ENCODE data around the gene TRMT2A.
A peak's percentile ranks its signal among the peaks of the same experiment; 100 is the strongest.
"Not testable (repeated sequence)": the region's sequence is repeated elsewhere in the genome, so short reads cannot be mapped to it uniquely, and the experiment has no call there.

Gene TRMT2A

DNA sequence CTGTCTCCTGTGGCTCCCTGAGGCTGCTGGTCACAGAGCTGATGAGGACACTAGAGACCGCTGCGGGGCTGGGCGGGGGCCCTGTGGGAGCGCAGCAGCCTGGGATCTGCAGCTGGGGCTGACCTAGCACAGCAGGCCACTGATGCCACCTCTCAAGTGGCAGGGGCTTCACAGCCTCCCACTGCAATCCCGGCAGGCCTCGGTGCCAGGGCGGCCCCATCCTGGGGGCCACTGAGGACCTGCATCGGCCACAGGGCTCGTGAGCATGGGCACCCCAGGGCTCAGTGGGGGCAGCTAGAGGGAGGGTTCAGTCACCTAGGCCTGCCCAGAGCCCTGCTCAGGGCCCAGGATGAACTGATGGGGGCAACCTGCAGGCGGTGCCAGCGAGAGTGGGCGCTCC, 48.4 kb upstream of the TRMT2A start:
- H3K27ac ChIP-seq (ENCODE audit: extremely low read depth, low read depth, low read length) = no peak overlapping the region
- no peak for TF ChIP-seq ZNF341 (tag by site-specific recombination; IDR thresholded peaks at IDR 0.05; ENCODE audit: low read depth)
- TF ChIP-seq ZFP3 (tag by site-specific recombination; IDR thresholded peaks at IDR 0.05; ENCODE audit: low read depth) = no peak
- no peak overlapping the region for H3K4me3 ChIP-seq (ENCODE audit: low read depth, low read length)
- POLR2A ChIA-PET = no interaction called here
- H3K36me3 ChIP-seq (ENCODE audit: control insufficient read depth in 2 of 2, insufficient read depth in 1 of 2, low read length in 2 of 2) = no peaks in the 10 kb centered on the region
- H3K4me1 ChIP-seq (ENCODE audit: control insufficient read depth, insufficient read depth, low read length) = no peaks in the 10 kb centered on the region
- CTCF ChIA-PET = no interaction called here
- no peaks in the 10 kb centered on the region for H3K9me3 ChIP-seq (ENCODE audit: control insufficient read depth, insufficient read depth, low read depth, low read length)

DNA sequence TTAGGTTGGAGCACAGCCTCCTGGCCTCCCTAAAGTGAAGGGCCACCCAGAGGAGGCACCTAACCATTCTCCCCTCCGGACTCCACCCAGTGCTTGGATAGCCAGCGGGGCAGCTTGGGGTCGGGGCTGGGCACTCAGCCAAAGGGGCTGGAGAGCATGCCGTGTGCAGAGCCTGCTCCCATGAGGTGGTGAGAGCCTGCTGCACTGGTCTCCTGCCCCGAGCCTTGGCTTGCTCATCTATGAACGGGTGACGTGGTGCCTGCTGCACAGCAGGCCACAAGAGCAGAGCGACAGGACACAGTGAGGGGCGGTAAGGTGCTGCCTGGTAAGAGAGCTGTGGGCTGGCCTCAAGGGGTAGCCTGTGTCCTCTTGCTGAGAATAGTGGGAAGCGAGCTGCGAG, 47.8 kb upstream of the TRMT2A start:
- no peaks in the 10 kb centered on the region for H3K4me1 ChIP-seq (ENCODE audit: control insufficient read depth, insufficient read depth, low read length)
- H3K9me3 ChIP-seq (ENCODE audit: control insufficient read depth, insufficient read depth, low read depth, low read length) = no peaks in the 10 kb centered on the region
- H3K4me3 ChIP-seq (ENCODE audit: low read depth, low read length) = no peak overlapping the region
- no peak overlapping the region for H3K27ac ChIP-seq (ENCODE audit: extremely low read depth, low read depth, low read length)
- CTCF ChIA-PET = no interaction called here
- POLR2A ChIA-PET = no interaction called here
- no peak for TF ChIP-seq ZNF404 (tag by site-specific recombination; IDR thresholded peaks at IDR 0.05)
- no peak for TF ChIP-seq ZNF391 (tag by site-specific recombination; IDR thresholded peaks at IDR 0.05; ENCODE audit: borderline replicate concordance, low read depth)
- TF ChIP-seq ZSCAN16 (tag by site-specific recombination; IDR thresholded peaks at IDR 0.05) = peak; percentile 87
- no peak for TF ChIP-seq ZNF571 (tag by site-specific recombination; IDR thresholded peaks at IDR 0.05)
- TF ChIP-seq, protein P1, sequence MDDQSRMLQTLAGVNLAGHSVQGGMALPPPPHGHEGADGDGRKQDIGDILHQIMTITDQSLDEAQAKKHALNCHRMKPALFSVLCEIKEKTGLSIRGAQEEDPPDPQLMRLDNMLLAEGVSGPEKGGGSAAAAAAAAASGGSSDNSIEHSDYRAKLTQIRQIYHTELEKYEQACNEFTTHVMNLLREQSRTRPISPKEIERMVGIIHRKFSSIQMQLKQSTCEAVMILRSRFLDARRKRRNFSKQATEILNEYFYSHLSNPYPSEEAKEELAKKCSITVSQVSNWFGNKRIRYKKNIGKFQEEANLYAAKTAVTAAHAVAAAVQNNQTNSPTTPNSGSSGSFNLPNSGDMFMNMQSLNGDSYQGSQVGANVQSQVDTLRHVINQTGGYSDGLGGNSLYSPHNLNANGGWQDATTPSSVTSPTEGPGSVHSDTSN (CRISPR knock-in tag; IDR thresholded peaks at IDR 0.05) = no peak
- peak; percentile 70 for TF ChIP-seq ZIC2 (tag by site-specific recombination; IDR thresholded peaks at IDR 0.05)
- no peak for TF ChIP-seq HOXC10 (CRISPR knock-in tag; IDR thresholded peaks at IDR 0.05)
- TF ChIP-seq, protein P2, sequence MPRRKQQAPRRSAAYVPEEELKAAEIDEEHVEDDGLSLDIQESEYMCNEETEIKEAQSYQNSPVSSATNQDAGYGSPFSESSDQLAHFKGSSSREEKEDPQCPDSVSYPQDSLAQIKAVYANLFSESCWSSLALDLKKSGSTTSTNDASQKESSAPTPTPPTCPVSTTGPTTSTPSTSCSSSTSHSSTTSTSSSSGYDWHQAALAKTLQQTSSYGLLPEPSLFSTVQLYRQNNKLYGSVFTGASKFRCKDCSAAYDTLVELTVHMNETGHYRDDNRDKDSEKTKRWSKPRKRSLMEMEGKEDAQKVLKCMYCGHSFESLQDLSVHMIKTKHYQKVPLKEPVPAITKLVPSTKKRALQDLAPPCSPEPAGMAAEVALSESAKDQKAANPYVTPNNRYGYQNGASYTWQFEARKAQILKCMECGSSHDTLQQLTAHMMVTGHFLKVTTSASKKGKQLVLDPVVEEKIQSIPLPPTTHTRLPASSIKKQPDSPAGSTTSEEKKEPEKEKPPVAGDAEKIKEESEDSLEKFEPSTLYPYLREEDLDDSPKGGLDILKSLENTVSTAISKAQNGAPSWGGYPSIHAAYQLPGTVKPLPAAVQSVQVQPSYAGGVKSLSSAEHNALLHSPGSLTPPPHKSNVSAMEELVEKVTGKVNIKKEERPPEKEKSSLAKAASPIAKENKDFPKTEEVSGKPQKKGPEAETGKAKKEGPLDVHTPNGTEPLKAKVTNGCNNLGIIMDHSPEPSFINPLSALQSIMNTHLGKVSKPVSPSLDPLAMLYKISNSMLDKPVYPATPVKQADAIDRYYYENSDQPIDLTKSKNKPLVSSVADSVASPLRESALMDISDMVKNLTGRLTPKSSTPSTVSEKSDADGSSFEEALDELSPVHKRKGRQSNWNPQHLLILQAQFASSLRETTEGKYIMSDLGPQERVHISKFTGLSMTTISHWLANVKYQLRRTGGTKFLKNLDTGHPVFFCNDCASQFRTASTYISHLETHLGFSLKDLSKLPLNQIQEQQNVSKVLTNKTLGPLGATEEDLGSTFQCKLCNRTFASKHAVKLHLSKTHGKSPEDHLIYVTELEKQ (tag by site-specific recombination; IDR thresholded peaks at IDR 0.05; ENCODE audit: borderline replicate concordance) = no peak
- TF ChIP-seq, protein P3, sequence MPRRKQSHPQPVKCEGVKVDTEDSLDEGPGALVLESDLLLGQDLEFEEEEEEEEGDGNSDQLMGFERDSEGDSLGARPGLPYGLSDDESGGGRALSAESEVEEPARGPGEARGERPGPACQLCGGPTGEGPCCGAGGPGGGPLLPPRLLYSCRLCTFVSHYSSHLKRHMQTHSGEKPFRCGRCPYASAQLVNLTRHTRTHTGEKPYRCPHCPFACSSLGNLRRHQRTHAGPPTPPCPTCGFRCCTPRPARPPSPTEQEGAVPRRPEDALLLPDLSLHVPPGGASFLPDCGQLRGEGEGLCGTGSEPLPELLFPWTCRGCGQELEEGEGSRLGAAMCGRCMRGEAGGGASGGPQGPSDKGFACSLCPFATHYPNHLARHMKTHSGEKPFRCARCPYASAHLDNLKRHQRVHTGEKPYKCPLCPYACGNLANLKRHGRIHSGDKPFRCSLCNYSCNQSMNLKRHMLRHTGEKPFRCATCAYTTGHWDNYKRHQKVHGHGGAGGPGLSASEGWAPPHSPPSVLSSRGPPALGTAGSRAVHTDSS (tag by site-specific recombination; IDR thresholded peaks at IDR 0.05) = no peak
- TF ChIP-seq, protein P4, sequence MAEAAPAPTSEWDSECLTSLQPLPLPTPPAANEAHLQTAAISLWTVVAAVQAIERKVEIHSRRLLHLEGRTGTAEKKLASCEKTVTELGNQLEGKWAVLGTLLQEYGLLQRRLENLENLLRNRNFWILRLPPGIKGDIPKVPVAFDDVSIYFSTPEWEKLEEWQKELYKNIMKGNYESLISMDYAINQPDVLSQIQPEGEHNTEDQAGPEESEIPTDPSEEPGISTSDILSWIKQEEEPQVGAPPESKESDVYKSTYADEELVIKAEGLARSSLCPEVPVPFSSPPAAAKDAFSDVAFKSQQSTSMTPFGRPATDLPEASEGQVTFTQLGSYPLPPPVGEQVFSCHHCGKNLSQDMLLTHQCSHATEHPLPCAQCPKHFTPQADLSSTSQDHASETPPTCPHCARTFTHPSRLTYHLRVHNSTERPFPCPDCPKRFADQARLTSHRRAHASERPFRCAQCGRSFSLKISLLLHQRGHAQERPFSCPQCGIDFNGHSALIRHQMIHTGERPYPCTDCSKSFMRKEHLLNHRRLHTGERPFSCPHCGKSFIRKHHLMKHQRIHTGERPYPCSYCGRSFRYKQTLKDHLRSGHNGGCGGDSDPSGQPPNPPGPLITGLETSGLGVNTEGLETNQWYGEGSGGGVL (tag by site-specific recombination; IDR thresholded peaks at IDR 0.05) = no peak
- no peaks in the 10 kb centered on the region for H3K36me3 ChIP-seq (ENCODE audit: control insufficient read depth in 2 of 2, insufficient read depth in 1 of 2, low read length in 2 of 2)

DNA sequence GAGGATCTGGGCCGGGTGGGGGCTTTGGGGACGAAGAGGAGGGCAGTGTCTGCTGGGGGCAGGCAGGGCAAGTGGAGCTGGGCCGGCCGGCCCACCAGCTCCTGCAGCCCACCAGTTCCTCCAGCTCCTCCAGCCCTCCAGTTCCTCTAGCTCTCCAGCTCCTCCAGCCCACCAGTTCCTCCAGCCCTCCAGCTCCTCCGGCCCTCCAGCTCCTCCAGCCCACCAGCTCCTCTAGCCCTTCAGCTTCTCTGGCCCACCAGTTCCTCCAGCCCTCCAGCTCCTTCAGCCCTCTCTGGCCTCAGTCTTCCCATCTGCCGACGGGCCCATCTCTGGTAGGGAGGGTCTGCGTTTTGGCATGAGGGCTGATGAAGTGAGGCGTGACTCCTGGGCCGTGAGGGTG, 43.0 kb upstream of the TRMT2A start:
- no peaks in the 10 kb centered on the region for H3K36me3 ChIP-seq (ENCODE audit: control insufficient read depth in 2 of 2, insufficient read depth in 1 of 2, low read length in 2 of 2)
- POLR2A ChIA-PET = interaction anchor here (0.6 to 1.1 kb wide), 4 partner anchors 12 to 511 kb away, joined by 6 to 10 read pairs (median 7); no protein-coding TSS in a partner anchor
- no peak overlapping the region for H3K4me3 ChIP-seq (ENCODE audit: low read depth, low read length)
- no peak overlapping the region for H3K27ac ChIP-seq (ENCODE audit: extremely low read depth, low read depth, low read length)
- H3K4me1 ChIP-seq (ENCODE audit: control insufficient read depth, insufficient read depth, low read length) = no peaks in the 10 kb centered on the region
- CTCF ChIA-PET = interaction anchor here (0.7 to 1.6 kb wide), 5 partner anchors 13 to 125 kb away, joined by 3 to 11 read pairs (median 4); no protein-coding TSS in a partner anchor
- no peaks in the 10 kb centered on the region for H3K9me3 ChIP-seq (ENCODE audit: control insufficient read depth, insufficient read depth, low read depth, low read length)
- TF ChIP-seq YY1 (tag by site-specific recombination; IDR thresholded peaks at IDR 0.05) (no peak), ZNF510 (tag by site-specific recombination; IDR thresholded peaks at IDR 0.05; ENCODE audit: insufficient replicate concordance) (no peak), ZNF394 (tag by site-specific recombination; IDR thresholded peaks at IDR 0.05; ENCODE audit: borderline replicate concordance) (peak; percentile 95), ZBTB7A (tag by site-specific recombination; IDR thresholded peaks at IDR 0.05; ENCODE audit: low read depth) (no peak), KLF8 (tag by site-specific recombination; IDR thresholded peaks at IDR 0.05) (no peak)
- TF ChIP-seq, protein P5, sequence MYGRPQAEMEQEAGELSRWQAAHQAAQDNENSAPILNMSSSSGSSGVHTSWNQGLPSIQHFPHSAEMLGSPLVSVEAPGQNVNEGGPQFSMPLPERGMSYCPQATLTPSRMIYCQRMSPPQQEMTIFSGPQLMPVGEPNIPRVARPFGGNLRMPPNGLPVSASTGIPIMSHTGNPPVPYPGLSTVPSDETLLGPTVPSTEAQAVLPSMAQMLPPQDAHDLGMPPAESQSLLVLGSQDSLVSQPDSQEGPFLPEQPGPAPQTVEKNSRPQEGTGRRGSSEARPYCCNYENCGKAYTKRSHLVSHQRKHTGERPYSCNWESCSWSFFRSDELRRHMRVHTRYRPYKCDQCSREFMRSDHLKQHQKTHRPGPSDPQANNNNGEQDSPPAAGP (tag by site-specific recombination; IDR thresholded peaks at IDR 0.05) = 0 out of 2 replicates have a peak, but pooled peaks have one; percentile 29

DNA sequence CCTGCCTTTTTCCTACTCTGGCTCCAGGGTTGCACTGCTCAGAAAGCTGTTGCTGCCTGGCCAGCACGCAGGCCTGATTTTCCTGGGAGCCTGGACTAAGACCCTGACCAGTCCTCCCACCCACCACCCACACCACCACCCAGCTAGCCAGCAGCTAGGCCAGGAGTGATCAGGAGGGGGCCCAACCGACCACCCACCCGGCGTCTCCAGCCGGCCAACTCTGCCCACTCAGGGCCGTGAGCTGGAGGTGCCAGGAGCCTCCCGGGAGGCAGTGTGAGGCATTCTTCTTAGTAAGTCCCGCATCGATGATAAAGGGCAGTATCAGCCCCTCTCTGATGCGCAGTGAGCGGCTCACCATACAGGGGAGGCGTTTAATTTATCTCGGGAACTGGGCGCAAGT, 42.5 kb upstream of the TRMT2A start:
- H3K9me3 ChIP-seq (ENCODE audit: control insufficient read depth, insufficient read depth, low read depth, low read length); H3K36me3 ChIP-seq (ENCODE audit: control insufficient read depth in 2 of 2, insufficient read depth in 1 of 2, low read length in 2 of 2); H3K4me1 ChIP-seq (ENCODE audit: control insufficient read depth, insufficient read depth, low read length); H3K4me3 ChIP-seq (ENCODE audit: low read depth, low read length); H3K27ac ChIP-seq (ENCODE audit: extremely low read depth, low read depth, low read length): not testable (repeated sequence)
- ChIA-PET POLR2A (interaction anchor here (0.6 to 1.1 kb wide), 4 partner anchors 12 to 511 kb away, joined by 6 to 10 read pairs (median 7); no protein-coding TSS in a partner anchor), CTCF (interaction anchor here (0.7 to 1.6 kb wide), 7 partner anchors 13 to 125 kb away, joined by 3 to 11 read pairs (median 4); no protein-coding TSS in a partner anchor)

Data from HEK293 (cell line).